ENCODE data around the gene SMARCD1. TPM values are rescaled to one million over a fixed set of nuclear protein-coding genes. Genes with fewer than 3 reads are reported as not detected.
"Not testable (repeated sequence)": the region's sequence is repeated elsewhere in the genome, so short reads cannot be mapped to it uniquely, and the experiment has no call there.

Gene SMARCD1
- total RNA-seq, 1 donor from 2014 or later, result 35.1 TPM

- FAIRE-seq (no peak), DNase-seq (ENCODE audit: low spot score in 2 of 2) (no peak)
These were observed 35.8 kb downstream of the SMARCD1 start for GRCh38 chr12:50120953-50121352.

GRCh38 chr12:50121641-50122040, 36.5 kb downstream of the SMARCD1 start:
- no peak for DNase-seq (ENCODE audit: low spot score in 2 of 2)
- no peak for FAIRE-seq

GRCh38 chr12:50123203-50123602, 38.1 kb downstream of the SMARCD1 start:
- no peak for FAIRE-seq
- DNase-seq (ENCODE audit: low spot score in 2 of 2), result no peak

- DNase-seq (ENCODE audit: low spot score in 2 of 2) (no peak), FAIRE-seq (no peak)
These were observed 42.4 kb downstream of the SMARCD1 start for GRCh38 chr12:50127546-50127945.

GRCh38 chr12:50129290-50129689, 44.1 kb downstream of the SMARCD1 start:
- no peak for FAIRE-seq

GRCh38 chr12:50132505-50133135, 47.5 kb downstream of the SMARCD1 start:
- DNase-seq (ENCODE audit: low spot score in 2 of 2) (no peak), FAIRE-seq (no peak)

More at GRCh38 chr12:50129290-50129689, 44.1 kb downstream of the SMARCD1 start:
- DNase-seq (ENCODE audit: low spot score in 2 of 2), result no peak

- no peak for FAIRE-seq
- DNase-seq (ENCODE audit: low spot score in 2 of 2), result no peak
These were observed 57.9 kb downstream of the SMARCD1 start for GRCh38 chr12:50142993-50143392.

GRCh38 chr12:50145439-50145838, 60.3 kb downstream of the SMARCD1 start:
- DNase-seq (ENCODE audit: low spot score in 2 of 2), result no peak
- no peak for FAIRE-seq

DNA sequence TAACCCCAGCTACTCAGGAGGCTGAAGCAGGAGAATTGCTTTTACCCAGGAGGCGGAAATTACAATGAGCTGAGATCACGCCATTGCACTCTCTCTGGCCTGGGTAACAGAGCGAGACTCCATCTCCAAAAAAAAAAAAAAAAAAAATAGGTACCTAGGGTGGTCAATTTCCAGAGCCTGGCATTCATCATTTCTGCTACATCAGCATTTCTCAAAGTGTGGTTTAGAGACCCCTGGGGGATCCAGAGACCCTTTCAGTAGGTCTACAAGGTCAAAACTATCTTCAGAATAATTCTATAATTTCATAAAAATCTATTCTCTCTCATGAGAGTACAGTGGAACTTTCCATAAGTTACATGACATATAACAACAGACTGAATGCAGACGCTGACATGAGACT, 62.1 kb downstream of the SMARCD1 start:
- FAIRE-seq, result no peak
- DNase-seq (ENCODE audit: low spot score in 2 of 2), result no peak

DNA sequence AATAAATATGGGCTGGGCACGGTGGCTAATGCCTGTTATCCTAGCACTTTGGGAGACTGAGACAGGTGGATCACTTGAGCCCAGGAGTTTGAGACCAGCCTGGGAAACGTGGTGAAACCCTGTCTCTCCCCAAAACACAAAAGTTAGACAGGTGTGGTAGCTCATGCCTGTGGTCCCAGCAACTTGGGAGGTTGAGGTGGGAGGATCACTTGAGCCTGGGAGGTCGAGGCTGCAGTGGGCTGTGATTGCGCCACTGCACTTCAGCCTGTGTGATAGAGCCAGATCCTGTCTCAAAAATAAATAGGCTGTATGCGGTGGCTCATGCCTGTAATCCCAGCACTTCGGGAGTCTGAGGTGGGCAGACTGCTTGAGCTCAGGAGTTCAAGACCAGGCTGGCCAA, 62.9 kb downstream of the SMARCD1 start:
- not testable (repeated sequence) for FAIRE-seq; DNase-seq (ENCODE audit: low spot score in 2 of 2)

GRCh38 chr12:50149311-50149710, 64.2 kb downstream of the SMARCD1 start:
- FAIRE-seq, result no peak

More at GRCh38 chr12:50149311-50149710, 64.2 kb downstream of the SMARCD1 start:
- DNase-seq (ENCODE audit: low spot score in 2 of 2), result no peak

Other genes with a start within 250 kb of the SMARCD1 start
- 6.9 TPM for gene BCDIN3D, start 242.2 kb upstream of the SMARCD1 start, total RNA-seq
- gene FAIM2, start 181.4 kb upstream of the SMARCD1 start, total RNA-seq, result 17.9 TPM
- gene AQP2, start 134.6 kb upstream of the SMARCD1 start, total RNA-seq, result not detected
- 1.2 TPM for gene AQP5, start 123.5 kb upstream of the SMARCD1 start, total RNA-seq
- not detected for gene AQP6, start 112.4 kb upstream of the SMARCD1 start, total RNA-seq
- 26.5 TPM for gene RACGAP1, start 59.8 kb upstream of the SMARCD1 start, total RNA-seq
- gene ASIC1, start 27.7 kb upstream of the SMARCD1 start, total RNA-seq, result 15.5 TPM
- 9.4 TPM for gene GPD1, start 18.7 kb downstream of the SMARCD1 start, total RNA-seq
- 11.0 TPM for gene COX14, start 26.9 kb downstream of the SMARCD1 start, total RNA-seq
- 104 TPM for gene CERS5, start 82.0 kb downstream of the SMARCD1 start, total RNA-seq
- gene LIMA1, start 198.2 kb downstream of the SMARCD1 start, total RNA-seq, result 12.6 TPM